KMS-11 (cell line): Measurements from ENCODE around the gene SSTR5.

Source experiments
- H2AFZ ChIP-seq: fragments of 200-600 bp; sonication (generic); 2 replicates; pipeline ENCODE4 v1.6.1; 2016; ENCODE audit warnings: antibody characterized with exemption, mixed run types, low read depth
- H3K27ac ChIP-seq: fragments of 200-600 bp; sonication (generic); 2 replicates; pipeline ENCODE4 v1.6.1; 2016; ENCODE audit warnings: mild to moderate bottlenecking, mixed run types
- H3K27me3 ChIP-seq: fragments of 200-600 bp; sonication (generic); 2 replicates; pipeline ENCODE4 v1.6.1; 2017; ENCODE audit warnings: mild to moderate bottlenecking, low read depth, mixed run types, moderate library complexity; ENCODE audit not compliant: insufficient read depth
- H3K36me3 ChIP-seq: fragments of 200-600 bp; sonication (generic); 2 replicates; pipeline ENCODE4 v1.6.1; 2017; ENCODE audit warnings: mild to moderate bottlenecking, mixed run types; ENCODE audit not compliant: insufficient read depth
- H3K4me1 ChIP-seq: fragments of 200-600 bp; sonication (generic); 2 replicates; pipeline ENCODE4 v1.6.1; 2016; ENCODE audit warnings: mild to moderate bottlenecking, low read depth, mixed run types; ENCODE audit not compliant: poor library complexity, severe bottlenecking
- H3K4me2 ChIP-seq: fragments of 200-600 bp; sonication (generic); 2 replicates; pipeline ENCODE4 v1.7.0; 2016; ENCODE audit warnings: mild to moderate bottlenecking, mixed run types
- H3K4me3 ChIP-seq: fragments of 200-600 bp; sonication (generic); IDR thresholded peaks from 2 replicates; pipeline ENCODE4 v1.6.1; 2017; ENCODE audit warnings: low read depth, low read length, mixed read lengths; ENCODE audit not compliant: insufficient read depth
- H3K79me2 ChIP-seq: fragments of 200-600 bp; sonication (generic); 2 replicates; pipeline ENCODE4 v1.6.1; 2016; ENCODE audit warnings: low read depth, mixed run types; ENCODE audit not compliant: insufficient read depth
- H3K9ac ChIP-seq: fragments of 200-600 bp; sonication (generic); 2 replicates; pipeline ENCODE4 v1.6.1; 2016; ENCODE audit warnings: mild to moderate bottlenecking, mixed run types
- H4K20me1 ChIP-seq: fragments of 200-600 bp; sonication (generic); 2 replicates; pipeline ENCODE4 v1.6.1; 2016; ENCODE audit warnings: mild to moderate bottlenecking, mixed run types; ENCODE audit not compliant: insufficient read depth
- CTCF ChIP-seq: fragments of 200-600 bp; sonication (generic); conservative IDR thresholded peaks from 2 replicates; pipeline ENCODE4 v1.6.1; 2017; ENCODE audit warnings: low read depth, mild to moderate bottlenecking, antibody characterized with exemption, low read length, moderate library complexity, mixed read lengths

Gene SSTR5

DNA sequence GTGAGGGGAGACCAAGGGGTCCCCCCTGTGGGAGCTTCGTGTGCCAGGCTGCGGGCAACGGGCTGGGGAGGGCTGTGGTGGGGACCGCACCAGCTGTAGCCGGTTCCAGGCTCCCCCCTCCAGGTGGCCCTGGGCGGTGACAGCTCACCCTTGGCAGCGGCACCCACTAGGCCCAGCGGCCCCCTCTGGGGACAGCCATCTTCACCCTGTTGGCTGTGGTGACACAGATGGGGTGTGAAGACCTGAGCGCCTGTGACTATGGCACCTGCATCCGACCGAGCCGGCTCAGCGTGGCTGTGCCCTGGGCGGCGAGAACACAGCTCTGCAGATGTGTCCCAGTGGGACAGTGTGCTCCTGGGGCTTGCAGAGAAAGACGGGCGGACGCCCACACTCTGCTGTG lies 24.6 kb downstream of the SSTR5 start:
- H3K27ac ChIP-seq, result no peak overlapping the region
- H3K4me2 ChIP-seq, result no peak overlapping the region
- H3K27me3 ChIP-seq, result peaks cover 80% of the 10 kb centered on the region
- no peaks in the 10 kb centered on the region for H3K36me3 ChIP-seq
- no peak overlapping the region for H2AFZ ChIP-seq
- no peak overlapping the region for H3K4me3 ChIP-seq
- no peaks in the 10 kb centered on the region for H4K20me1 ChIP-seq
- H3K4me1 ChIP-seq, result no peaks in the 10 kb centered on the region
- H3K9ac ChIP-seq, result no peak overlapping the region
- no peak for TF ChIP-seq CTCF
- no peaks in the 10 kb centered on the region for H3K79me2 ChIP-seq

- Histone ChIP-seq H3K9ac (no peak overlapping the region), H3K27me3 (peaks cover 82% of the 10 kb centered on the region), H3K27ac (no peak overlapping the region), H3K4me2 (no peak overlapping the region), H2AFZ (no peak overlapping the region), H3K79me2 (no peaks in the 10 kb centered on the region), H3K4me1 (no peaks in the 10 kb centered on the region), H3K36me3 (no peaks in the 10 kb centered on the region), H3K4me3 (no peak overlapping the region), H4K20me1 (no peaks in the 10 kb centered on the region)
- TF ChIP-seq CTCF, result no peak
These were observed 25.3 kb downstream of the SSTR5 start for GRCh38 chr16:1097800-1098199.

DNA sequence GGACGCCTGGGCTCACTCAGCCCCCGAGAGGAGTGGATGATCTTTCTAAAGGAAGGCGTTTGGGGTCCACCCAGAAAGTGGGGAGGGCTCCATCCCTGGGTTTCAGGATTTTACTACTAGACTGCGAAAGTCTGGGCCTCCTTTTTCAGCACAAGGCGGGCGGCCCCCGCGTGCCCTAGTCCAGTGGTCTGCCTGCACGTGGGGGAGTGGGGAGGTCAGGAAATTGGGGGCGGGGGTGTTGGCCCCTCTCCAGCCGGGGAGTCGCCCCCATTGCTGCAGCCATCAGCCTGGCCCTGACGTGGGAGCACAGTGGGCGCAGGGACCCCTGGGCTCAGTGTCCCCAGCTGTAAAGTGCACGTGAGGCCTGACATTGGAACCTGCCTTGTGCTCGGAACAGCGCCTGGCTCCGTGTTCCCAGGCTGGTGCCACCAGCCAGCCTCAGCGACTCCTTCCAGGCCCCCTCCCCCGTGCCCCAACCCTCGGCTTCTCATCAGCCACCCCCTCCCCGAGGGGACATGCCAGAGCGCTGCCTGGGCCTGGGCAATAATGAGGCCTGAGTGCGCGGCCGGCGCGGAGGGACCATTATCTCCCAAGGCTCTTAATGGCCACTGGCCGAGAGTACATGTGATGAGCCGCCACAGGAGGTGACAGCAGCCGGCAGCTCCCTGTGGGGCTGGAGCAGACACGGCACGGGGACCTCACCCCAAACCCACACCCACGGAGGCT lies 25.9 kb downstream of the SSTR5 start:
- Histone ChIP-seq H3K4me3 (no peak overlapping the region), H3K27ac (no peak overlapping the region), H3K79me2 (no peaks in the 10 kb centered on the region), H3K36me3 (no peaks in the 10 kb centered on the region), H3K27me3 (peaks cover 88% of the 10 kb centered on the region), H3K9ac (no peak overlapping the region), H2AFZ (no peak overlapping the region), H3K4me2 (no peak overlapping the region), H3K4me1 (no peaks in the 10 kb centered on the region), H4K20me1 (no peaks in the 10 kb centered on the region)
- no peak for TF ChIP-seq CTCF

DNA sequence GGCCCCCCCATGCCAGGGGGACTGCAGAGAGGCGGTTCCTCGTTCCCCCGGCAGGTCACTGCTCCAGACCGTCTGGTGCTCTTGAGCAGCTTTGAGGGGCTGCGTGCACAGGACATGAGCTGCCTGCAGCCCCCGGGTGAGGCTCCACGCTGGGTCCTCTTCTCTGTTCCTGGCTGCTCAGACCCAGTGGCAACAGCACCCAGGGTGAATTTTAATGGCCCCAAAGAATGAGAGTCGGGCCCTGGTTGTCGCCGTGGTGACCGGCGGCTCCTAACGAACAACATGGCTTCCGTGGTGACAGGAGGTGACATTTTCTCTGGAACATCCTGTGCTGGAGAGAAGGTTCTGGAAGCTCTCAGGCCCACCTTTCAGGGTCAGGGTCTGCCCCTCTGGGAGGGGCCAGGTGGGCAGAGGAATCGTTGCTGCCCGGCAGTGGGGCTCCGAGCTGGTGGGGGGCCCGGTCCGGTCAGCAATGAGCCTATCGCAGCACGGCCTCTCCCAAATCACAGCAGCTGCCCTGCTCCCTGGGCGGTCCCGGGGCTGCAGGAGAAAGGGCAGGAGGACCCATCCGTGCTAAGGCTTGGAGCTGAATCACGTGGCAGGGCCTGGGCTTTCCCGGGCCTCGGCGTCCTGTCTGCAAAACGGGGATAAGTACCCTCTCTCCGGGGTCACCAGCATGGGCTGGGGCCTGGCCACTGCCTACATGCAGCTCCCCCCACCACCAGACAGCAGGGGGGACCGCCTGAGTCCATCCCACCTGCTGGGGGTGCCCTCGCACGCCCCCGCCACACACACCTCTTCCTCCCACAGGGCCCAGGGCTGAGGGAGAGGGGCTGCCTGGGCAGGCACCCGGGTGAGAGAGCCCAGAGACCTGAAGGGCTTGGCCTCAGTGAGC lies 26.9 kb downstream of the SSTR5 start:
- Histone ChIP-seq H3K4me3 (no peak overlapping the region), H3K4me1 (no peaks in the 10 kb centered on the region), H3K9ac (no peak overlapping the region), H2AFZ (no peak overlapping the region), H3K4me2 (no peak overlapping the region), H3K27me3 (peaks cover 92% of the 10 kb centered on the region), H3K79me2 (no peaks in the 10 kb centered on the region), H3K36me3 (no peaks in the 10 kb centered on the region), H4K20me1 (no peaks in the 10 kb centered on the region), H3K27ac (no peak overlapping the region)
- TF ChIP-seq CTCF, result no peak
